OCI-LY1 (cell line): ENCODE results near the gene BCL2L11.

Source experiments
- CTCF ChIP-seq: fragments of 200-600 bp; sonication (generic), shearing (Covaris generic); IDR thresholded peaks from 2 replicates; pipeline ENCODE4 v1.5.1; 2017; ENCODE audit warnings: mild to moderate bottlenecking, antibody characterized with exemption, low read length, moderate library complexity, mixed read lengths
- EZH2 ChIP-seq: fragments of 200-600 bp; sonication (generic), shearing (Covaris generic); IDR thresholded peaks from 2 replicates; pipeline ENCODE4 v1.8.0; 2017; ENCODE audit warnings: borderline replicate concordance, mixed run types, mild to moderate bottlenecking, antibody characterized with exemption, low read length, moderate library complexity, mixed read lengths

GRCh38 chr2:111157798-111158197 lies 37.1 kb downstream of the BCL2L11 start:
- peak; percentile 25; the same call in 1 of the 2 replicates for TF ChIP-seq CTCF
- no peak for TF ChIP-seq EZH2
